ENCODE data around the gene FKBP3.
"Not testable (repeated sequence)": the region's sequence is repeated elsewhere in the genome, so short reads cannot be mapped to it uniquely, and the experiment has no call there.

- not testable (repeated sequence) for TF ChIP-seq CTCF (IDR thresholded peaks at IDR 0.05); EZH2 (IDR thresholded peaks at IDR 0.05; ENCODE audit: borderline replicate concordance, insufficient read depth, low read depth, low read length, poor library complexity, severe bottlenecking)
Measured at GRCh38 chr14:45080416-45080968, 53.8 kb downstream of the FKBP3 start.
